SH-SY5Y (cell line): ENCODE measurements around the gene SLC23A2.

Source experiments
- GATA2 ChIP-seq: IDR thresholded peaks from 2 replicates; pipeline ENCODE4 v1.6.1; 2011; ENCODE audit warnings: mild to moderate bottlenecking, low read depth, low read length
- GATA3 ChIP-seq: IDR thresholded peaks from 2 replicates; pipeline ENCODE4 v1.6.1; 2011; ENCODE audit warnings: low read depth, mild to moderate bottlenecking, low read length, moderate library complexity

- TF ChIP-seq GATA2 (no peak), GATA3 (no peak)
Measured at GRCh38 chr20:4867051-4867450, 134.3 kb downstream of the SLC23A2 start.
